BJ (cell line): ENCODE results near the gene HMHB1. TPM values are rescaled to one million over a fixed set of nuclear protein-coding genes. Genes with fewer than 3 reads are reported as not detected.

Experiments
- CTCF ChIA-PET: fragments of 350-600 bp; formaldehyde crosslinking; extraction: SDS; loops from one replicate; lab custom pipeline; 2021; ENCODE audit warnings: antibody characterized with exemption, inconsistent platforms; lab: Yijun Ruan, JAX
- POLR2A ChIA-PET: fragments of 300-600 bp; sonication (Branson Sonifier 250); formaldehyde crosslinking; extraction: SDS; loops from one replicate; lab custom pipeline; 2021; ENCODE audit warnings: antibody characterized with exemption; lab: Charles Lee
- DNase-seq: peaks from one replicate; pipeline ENCODE4 v3.0.0-alpha.2; 2011; ENCODE audit warnings: low read depth
- H3K27me3 ChIP-seq: 2 replicates; pipeline ENCODE4 v1.6.0; 2011; ENCODE audit warnings: low read length; ENCODE audit not compliant: control insufficient read depth, insufficient read depth
- H3K36me3 ChIP-seq: 2 replicates; pipeline ENCODE4 v1.5.1; 2011; ENCODE audit warnings: low read length; ENCODE audit not compliant: control insufficient read depth, insufficient read depth
- H3K4me3 ChIP-seq: 2 replicates; pipeline ENCODE4 v1.5.1; 2011; ENCODE audit warnings: low read depth, mild to moderate bottlenecking, control low read depth, low read length
- CTCF ChIP-seq: IDR thresholded peaks from 2 replicates; pipeline ENCODE4 v1.5.1; 2011; ENCODE audit warnings: low read depth, mild to moderate bottlenecking, control low read depth, inconsistent platforms, low read length, moderate library complexity; ENCODE audit not compliant: insufficient read depth
- polyA plus RNA-seq: library from polyadenylated mRNA; depleted of rRNA; stranded (reverse); fragments of >200 nt; gene quantifications from 2 replicates; pipeline ENCODE4 v1.2.3, GENCODE V29; 2011

HMHB1 gene
- polyA plus RNA-seq, 1 experiment: not detected

- H3K27me3 ChIP-seq: no peaks in the 10 kb centered on the region
- no peak for TF ChIP-seq CTCF
- ChIA-PET CTCF (interaction anchor here (1.7 kb wide), 1 partner anchor 10 kb away, joined by 8 read pairs; no protein-coding TSS in a partner anchor), POLR2A (no interaction called here)
- H3K36me3 ChIP-seq: no peaks in the 10 kb centered on the region
- DNase-seq: no peak
- H3K4me3 ChIP-seq: no peak overlapping the region
Observed at GRCh38 chr5:143835251-143835650, 23.3 kb downstream of the HMHB1 start.

GRCh38 chr5:143836161-143836725, 24.3 kb downstream of the HMHB1 start:
- CTCF ChIA-PET: no interaction called here
- no peak for TF ChIP-seq CTCF
- DNase-seq: peak; percentile 67
- Histone ChIP-seq H3K36me3 (no peaks in the 10 kb centered on the region), H3K4me3 (no peak overlapping the region), H3K27me3 (no peaks in the 10 kb centered on the region)
- POLR2A ChIA-PET: no interaction called here

GRCh38 chr5:143837306-143837848, 25.4 kb downstream of the HMHB1 start:
- peak; percentile 59 for DNase-seq
- POLR2A ChIA-PET: no interaction called here
- no peak for TF ChIP-seq CTCF
- CTCF ChIA-PET: interaction anchor here (0.6 to 1.2 kb wide), 2 partner anchors 10 to 12 kb away, joined by 3 to 5 read pairs; no protein-coding TSS in a partner anchor
- Histone ChIP-seq H3K4me3 (no peak overlapping the region), H3K27me3 (no peaks in the 10 kb centered on the region), H3K36me3 (no peaks in the 10 kb centered on the region)

- no peak for DNase-seq
- no peak for TF ChIP-seq CTCF
- POLR2A ChIA-PET: no interaction called here
- Histone ChIP-seq H3K27me3 (no peaks in the 10 kb centered on the region), H3K4me3 (no peak overlapping the region), H3K36me3 (no peaks in the 10 kb centered on the region)
- CTCF ChIA-PET: no interaction called here
Observed at GRCh38 chr5:143841446-143841845, 29.5 kb downstream of the HMHB1 start.

- ChIA-PET CTCF (interaction anchor here (0.6 kb wide), 1 partner anchor 500 kb away, joined by 3 read pairs; no protein-coding TSS in a partner anchor), POLR2A (no interaction called here)
- DNase-seq: no peak
- H3K27me3 ChIP-seq: no peaks in the 10 kb centered on the region
- H3K4me3 ChIP-seq: no peak overlapping the region
- no peaks in the 10 kb centered on the region for H3K36me3 ChIP-seq
- TF ChIP-seq CTCF: no peak
Observed at GRCh38 chr5:143842920-143843319, 31.0 kb downstream of the HMHB1 start.
